ACHN (cell line): ENCODE measurements around the gene SEC11A.
"Not testable (repeated sequence)": the region's sequence is repeated elsewhere in the genome, so short reads cannot be mapped to it uniquely, and the experiment has no call there.

Experiments used
- DNase-seq: peaks from one replicate; pipeline ENCODE4 v3.0.0-alpha.2; 2015
- in situ Hi-C: cut with HindIII; loops from 2 replicates; pipeline ENCODE4 v1.10.0; 2017; ENCODE audit warnings: low sequenced_read_pairs, low pct_ligation_motif_present, low pct_unique_long_range_greater_than_20kb

SEC11A gene

DNA sequence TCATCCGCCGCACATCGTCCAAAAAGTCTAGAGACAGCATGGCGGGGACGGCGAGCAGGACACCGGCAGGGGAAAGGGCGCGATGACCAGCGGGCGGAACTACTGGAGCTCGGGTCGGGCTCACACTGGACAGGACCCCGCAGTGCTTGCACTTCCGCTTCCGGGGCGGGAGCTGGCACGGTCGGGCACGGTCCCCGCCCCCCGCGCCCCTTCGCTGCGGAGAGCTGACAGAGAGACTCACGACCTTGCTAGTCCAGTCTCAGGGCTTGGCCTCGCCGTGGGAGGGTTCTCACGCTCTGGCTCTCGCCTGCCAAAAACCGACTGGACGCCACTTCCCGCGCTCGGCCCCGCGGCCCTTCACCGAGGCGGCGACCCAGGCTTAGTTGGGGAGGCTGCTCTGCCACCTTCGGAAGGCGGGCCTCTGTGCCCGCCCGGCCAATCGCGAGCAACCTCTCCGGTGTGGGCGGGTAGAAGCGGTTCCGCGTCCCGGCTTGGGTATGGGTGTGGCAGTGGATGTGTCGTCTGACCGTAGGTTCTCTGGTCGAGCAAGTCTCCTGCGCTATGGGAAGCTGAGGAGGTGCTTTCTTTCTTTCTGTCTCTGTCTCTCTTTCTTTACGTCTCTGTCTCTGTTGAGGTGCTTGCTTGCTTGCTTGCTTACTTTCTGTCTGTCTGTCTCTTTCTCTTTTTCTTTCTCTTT is at the start of gene SEC11A:
Gene SEC11A, minus strand, starts transcription at position 104 of the 697 bp plus-strand sequence. Its CDS starts 64 bp downstream, at position 40.
- peak; percentile 92 for DNase-seq
- in situ Hi-C loops: no loop called here

DNA sequence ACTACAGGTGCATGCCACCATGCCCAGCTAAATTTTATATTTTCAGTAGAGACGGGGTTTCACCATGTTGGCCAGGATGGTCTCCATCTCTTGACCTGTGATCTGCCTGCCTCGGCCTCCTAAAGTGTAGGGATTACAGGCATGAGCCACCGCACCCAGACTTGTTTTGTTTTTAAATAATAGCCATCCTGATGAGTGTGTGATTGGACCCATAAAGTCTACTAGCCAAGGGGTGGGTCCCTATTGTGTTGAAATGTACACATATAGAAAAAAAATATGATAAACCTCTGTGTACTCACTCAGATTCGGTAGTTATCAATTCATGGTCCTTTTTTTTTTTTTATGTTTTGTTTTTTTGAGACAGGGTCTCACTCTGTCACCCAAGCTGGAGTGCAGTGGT is 49.7 kb upstream of the SEC11A start:
- in situ Hi-C loops: no loop called here
- DNase-seq: no peak

DNA sequence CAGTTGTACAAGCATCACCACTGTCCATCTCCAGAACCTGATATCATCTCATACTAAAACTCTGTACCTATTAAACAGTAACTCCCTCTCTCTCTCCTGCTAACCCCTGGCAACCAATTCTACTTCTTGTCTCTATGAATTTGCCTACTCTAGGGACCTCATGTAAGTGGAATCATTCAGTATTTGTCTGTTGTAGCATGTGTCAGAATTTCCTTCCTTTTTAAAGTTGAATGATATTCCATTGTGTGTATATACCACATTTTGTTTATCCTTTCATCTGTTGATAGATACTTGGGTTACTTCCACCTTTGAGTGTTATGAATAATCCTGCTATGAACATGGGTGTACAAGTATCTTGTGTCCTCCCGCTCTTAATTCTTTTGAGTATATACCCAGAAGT is 49.0 kb upstream of the SEC11A start:
- in situ Hi-C loops: no loop called here
- no peak for DNase-seq

DNA sequence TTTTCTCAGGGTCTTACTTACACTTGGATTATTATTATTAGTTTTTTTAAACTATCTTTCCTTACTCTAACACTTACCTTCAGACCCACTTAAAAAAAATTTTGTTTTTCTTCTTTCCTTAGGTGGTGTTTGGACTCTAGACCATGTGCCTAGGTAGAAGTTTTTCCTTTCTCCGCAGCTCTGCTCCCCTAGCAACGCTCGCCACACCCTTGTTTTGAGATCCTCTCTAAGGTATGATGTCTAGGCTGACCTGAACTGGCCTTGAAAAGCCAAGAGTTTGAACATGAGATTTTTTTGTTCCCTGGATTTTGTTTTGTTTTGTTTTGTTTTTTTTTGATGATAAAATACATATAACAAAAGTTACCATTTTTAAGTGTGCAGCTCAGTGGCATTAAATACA is 48.6 kb upstream of the SEC11A start:
- in situ Hi-C loops: no loop called here
- DNase-seq: no peak

DNA sequence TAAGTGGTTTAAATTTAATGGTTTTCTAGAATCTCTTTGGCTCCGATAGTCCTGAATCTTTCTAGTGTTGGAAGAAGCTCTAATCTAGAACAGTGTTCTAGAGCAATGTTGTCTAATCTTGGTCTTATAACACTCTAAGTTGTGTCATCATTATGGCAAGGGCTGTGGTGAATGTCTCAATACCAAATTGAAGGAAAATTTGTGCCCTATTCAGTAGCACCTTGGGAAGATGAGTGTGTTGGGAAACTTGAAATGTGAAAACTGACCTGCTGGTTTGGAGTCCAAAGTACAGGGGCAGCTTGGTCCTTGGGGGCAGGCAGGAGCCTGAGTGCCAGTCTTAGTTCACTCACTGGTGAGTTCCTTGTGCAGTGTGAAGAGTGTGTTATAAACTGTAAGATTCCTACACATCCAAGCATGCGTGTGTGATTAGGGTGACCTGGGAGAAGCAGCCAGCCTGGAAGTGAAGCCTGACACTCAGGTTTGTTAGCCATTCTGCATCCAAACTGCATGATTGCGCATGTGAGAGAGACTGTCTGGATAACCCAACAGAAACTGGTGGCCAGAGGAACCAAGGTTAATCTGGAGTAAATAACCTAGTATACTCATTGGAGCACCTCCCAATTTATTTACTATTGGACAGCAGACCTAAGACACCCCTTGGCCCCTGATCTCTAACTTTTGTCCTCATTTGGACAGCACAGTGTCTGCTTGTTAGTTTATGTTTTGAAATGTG is 47.1 kb upstream of the SEC11A start:
- no peak for DNase-seq
- in situ Hi-C loops: no loop called here

DNA sequence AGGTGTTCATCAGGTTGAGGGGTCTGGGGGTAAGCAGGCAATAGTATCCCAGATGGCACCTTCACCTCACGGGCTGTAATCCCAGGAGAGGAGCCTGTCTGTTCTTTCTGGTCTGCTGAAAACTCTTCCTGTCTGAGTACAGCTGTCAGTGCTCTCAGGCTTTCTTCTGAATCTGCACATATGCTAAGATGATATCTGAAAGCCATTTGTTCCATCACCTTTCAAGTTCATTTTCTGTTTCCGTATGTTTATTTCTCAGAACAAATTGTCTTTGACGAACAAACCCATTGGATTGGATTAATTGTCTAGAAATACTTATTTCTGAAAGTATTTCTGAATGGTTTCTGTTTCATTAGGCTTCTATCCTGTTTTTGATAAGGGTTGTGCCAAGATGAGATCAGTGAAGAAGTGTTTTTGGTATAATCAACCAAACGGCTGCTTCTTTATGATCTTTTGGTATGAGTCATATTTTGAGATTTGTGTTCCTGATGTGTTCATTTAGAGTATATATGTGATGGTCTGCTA is 45.7 kb upstream of the SEC11A start:
- in situ Hi-C loops: no loop called here
- no peak for DNase-seq

DNA sequence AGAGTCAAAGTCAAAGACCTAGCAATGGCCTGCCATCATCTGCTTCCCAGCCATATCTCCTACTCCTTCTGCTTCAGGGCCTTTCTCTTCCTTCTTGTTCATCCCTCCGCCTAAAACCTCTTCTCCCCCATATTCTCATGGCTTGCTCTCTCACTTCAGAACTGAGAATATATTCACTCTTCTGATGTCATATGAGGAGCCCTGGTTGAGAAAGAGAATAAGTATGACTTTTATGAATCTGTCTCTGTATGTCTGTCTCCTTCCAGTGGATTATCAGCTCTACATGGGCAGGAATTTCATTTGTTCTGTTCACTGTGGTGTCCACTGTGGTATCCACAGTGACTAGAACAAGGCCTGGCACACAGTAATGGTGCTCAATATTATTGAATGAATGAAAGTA is 44.3 kb upstream of the SEC11A start:
- DNase-seq: no peak
- in situ Hi-C loops: no loop called here

DNA sequence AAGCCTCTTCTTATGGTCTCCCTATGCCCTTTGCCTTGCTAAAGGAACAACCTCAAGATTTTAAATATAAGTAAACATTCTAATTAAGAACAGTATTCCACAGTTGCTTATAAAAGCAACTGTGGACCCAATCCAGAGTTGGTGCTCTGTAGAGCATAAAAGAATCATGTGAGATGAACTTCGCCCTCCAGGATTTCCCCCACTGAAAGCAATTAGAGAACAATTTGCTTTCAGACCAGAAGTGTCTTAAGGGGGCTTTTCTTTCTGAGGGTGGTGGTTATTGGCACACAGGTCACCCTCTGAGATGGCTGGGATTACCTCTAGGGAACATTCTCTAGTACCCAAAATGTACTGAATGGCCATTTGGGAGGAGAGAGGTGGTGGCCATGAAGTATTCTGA is 43.1 kb upstream of the SEC11A start:
- in situ Hi-C loops: no loop called here
- DNase-seq: no peak

DNA sequence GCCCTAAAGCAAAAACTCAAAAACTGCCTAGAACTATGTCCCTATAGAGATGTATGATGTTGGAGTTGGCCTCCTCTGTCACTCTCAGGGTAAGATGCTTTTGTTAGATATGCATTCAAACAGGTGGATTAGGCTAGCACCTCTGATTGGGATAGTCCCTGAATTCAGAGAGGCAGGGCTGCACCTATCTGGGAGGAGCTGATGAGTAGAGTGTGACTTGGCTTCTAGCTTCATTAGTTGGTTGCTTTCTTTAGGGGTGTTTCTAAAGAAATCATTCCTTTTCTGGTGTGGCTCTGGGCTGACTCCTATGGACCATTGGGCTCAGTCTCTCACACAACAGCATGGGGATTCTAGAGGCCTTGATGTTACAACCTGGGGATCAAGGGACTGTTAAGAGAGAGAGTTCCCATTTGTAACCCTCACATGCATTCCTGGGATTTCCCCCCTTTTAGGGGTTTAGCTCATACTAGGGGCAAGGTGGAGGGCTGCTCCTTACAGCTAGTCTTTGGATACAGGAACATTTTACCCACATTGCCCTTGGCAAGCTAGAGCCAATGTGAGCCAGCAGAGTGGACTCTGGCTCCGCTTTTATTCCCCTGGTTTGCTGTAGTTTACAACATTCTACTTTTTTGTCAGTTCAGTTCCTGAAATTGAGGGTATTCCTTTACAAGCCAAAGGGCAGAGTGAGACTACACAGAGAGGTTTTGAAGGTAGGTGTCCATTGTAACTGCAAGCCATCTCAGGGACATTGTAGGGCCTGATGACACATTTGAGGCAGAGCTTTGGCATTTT is 40.0 kb upstream of the SEC11A start:
- no peak for DNase-seq
- in situ Hi-C loops: no loop called here

DNA sequence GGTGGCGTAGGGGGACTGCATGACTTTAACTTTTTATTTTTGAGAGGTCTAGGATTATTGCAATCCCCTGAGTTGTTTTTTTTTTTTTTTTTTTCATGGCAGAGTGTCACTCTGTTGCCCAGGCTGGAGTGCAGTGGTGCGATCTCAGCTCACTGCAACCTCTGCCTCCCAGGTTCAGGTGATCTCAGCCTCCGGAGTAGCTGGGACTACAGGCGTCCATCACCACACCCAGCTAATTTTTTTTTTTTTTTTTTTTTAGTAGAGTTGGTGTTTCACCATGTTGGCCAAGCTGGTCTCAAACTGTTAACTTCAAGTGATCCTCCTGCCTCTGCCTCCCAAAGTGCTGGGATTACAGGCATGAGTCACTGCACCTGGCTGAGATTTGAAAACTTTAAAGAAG is 39.0 kb upstream of the SEC11A start:
- DNase-seq, in situ Hi-C loops: not testable (repeated sequence)

DNA sequence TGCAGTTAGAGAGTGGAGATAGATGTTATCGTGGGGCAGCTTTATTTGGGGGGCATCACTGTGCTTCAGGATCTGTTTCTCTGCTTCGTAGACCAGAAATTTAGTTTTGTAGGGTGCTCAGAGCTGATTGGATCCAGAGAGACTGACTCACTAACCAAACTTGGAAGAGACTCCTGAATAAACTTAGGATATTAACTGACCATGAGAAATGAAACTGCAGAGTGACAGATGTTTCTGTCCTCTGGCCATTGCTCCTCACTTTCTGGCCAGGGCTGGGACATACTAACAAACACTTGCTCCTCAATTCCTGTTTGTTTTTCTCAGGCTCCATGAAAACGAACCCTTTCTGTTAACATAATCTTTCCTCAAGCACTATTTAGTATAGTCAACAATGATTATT is 36.8 kb upstream of the SEC11A start:
- in situ Hi-C loops: no loop called here
- DNase-seq: peak; percentile 26

DNA sequence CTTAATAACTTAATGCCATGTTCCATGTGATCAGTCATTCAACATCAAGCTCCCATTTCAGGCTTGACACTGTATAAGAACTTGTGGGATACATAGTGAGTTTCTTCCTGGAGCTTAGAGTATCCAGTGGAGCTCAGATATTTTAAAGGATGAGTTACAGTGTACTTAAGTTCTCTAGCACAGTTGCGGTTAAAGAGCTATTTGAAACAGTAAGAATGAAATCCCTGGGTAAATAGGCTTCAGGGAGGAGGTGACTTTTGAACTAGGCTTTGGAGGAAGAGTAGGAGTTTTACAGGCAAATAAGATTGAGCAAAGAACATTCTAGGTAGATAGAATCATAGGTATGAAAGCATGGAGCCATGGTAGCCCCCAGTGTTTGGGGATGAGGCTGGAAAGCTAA is 36.3 kb upstream of the SEC11A start:
- DNase-seq: peak; percentile 18
- in situ Hi-C loops: no loop called here

DNA sequence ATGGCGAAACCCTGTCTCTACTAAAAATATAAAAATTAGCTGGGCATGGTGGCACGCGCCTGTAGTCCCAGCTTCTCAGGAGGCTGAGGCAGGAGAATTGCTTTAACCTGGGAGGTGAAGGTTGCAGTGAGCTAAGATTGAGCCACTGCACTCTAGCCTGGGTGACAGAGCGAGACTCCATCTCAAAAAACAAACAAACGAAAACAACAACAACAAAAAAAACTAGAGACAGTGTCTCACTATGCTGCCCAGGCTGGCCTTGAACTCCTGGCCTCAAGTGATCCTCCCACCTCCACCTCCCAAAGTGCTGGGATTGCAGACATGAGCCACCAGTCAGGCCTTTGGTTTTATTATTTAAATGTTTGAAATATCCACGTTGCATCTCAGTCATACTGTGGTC is 35.8 kb upstream of the SEC11A start:
- not testable (repeated sequence) for DNase-seq

DNA sequence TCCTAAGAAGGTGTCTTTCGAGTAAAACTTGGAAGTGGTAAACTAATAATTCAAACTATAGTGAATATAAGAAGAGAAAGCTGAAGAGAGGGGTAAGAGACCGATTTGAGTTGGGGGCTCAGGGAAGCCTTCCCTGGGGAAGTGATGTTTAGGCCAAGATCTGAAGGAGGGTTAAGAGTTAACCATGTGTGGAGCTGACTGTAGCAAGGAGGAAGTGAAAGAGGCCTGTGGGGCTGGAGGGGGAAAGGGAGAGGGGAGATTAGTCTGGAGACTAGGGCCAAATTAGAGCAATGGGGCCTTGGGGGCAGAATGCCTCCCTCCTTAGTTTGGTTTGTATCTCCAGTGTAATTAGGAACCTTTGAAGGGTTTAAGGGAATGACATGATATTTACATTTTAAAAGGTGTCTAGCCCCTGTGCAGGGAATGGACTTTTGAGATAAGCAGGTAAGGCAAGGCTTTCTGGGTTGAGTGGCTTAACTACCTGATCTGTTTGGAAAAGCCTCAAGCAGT is 34.7 kb upstream of the SEC11A start:
- no peak for DNase-seq
- in situ Hi-C loops: no loop called here

More for the DNA sequence above, 35.8 kb upstream of the SEC11A start:
- in situ Hi-C loops: not testable (repeated sequence)

DNA sequence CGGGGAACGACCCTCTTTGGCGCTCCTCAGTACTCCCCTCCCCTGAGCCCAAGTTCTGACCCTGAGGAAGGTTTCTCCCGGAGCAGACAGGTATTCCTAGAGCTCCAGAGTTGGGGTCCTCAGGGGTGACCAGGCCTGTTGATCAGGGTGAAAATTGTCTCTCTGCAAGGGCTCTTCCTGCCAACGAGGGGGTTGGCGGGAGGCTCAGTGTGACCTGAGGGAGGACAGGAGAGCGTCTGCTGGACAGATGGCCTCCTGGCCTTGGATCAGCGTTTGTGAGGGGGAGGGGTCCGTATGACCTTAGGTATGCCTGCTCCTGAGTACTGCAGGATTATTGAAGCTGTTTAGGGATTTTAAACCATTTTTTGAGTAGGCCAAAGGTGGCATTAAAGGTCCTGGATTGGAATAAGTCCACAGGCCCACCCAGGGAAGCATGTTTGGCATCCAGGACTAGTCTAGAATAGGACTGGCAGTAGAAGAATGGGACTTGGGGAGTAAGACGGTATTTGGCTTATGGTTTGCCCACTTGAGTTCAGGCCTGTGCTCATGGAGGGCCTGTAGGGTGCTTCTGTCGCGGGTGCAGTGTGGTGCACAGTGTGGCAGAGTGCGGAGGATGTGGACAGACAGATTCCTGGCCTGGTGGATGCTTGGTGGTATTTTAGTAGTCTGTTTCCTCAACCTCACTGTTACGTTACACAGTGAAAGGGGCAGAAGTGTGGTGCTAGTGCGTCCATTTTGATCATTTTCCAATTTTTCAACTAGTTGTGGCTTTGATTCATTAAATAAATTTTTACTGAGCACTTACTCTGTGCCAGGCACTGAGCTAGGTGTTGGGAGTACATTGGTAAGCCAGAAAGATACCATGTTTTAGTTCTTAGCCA is 33.4 kb upstream of the SEC11A start:
- DNase-seq: peak; percentile 4
- in situ Hi-C loops: no loop called here

DNA sequence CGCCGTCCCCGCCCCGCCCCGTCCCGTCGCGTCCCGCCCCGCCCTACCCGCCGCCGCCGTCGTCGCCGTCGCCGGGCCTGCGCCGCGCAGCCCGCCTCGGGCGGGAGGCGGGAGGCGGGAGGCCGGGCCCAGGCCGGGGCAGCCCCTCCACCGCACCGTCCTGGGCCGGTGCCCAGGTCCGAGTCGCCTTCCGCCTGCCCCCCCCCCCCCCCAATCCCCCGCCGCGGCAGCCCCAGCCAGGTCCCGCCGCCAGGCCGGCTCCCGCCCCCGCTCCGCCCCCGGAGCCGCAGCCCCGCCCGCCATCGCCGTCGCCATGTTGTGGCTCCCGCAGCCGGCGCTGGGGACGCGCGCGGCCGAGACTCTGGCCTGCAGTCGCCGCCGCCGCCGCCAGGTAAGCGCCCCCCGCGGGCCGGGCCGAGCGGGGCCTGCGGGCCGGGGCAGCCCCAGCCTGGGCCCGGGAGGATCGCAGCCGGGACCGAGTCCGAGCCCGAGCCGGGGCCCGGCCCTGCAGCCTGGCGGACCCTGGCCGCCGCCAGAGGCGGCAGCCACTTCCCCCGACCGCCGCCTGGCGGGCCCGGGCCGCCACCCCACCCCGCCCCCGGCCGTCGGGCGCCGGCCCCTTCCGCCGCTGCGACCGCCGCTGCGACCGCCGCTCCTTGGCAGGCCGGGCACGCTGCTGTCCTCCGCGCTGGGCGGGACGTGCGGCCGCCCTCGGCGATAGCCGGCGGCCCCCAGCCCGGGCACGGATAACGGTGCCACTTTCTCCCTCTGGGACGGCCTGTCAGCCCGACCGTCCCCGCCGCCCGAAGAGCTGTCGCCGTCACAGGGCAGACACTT is 32.6 kb upstream of the SEC11A start, which contains the start of gene ZNF592:
Gene ZNF592, plus strand, starts transcription at position 319 of the 837 bp plus-strand sequence. CDS start 34,084 bp downstream, outside the sequence.
- peak; percentile 81 for DNase-seq
- in situ Hi-C loops: no loop called here
